RWPE2 (cell line): Measurements from ENCODE around the gene ODC1.

ENCODE experiments used
- ATAC-seq: fragments of 200-7000 bp; cut with Tn5 transposase; 3 replicates; pipeline ENCODE4 v1.9.1; 2021; ENCODE audit warnings: low read depth
- DNase-seq: peaks from one replicate; pipeline ENCODE4 v3.0.0-alpha.2; 2020; ENCODE audit warnings: low spot score
- H3K27ac ChIP-seq: fragments of 450-650 bp; 2 replicates; pipeline ENCODE4 v1.5.1; 2017; ENCODE audit warnings: mild to moderate bottlenecking; ENCODE audit not compliant: poor library complexity, severe bottlenecking
- H3K27me3 ChIP-seq: fragments of 250-450 bp; sonication (Bioruptor Pico); 2 replicates; pipeline ENCODE4 v1.5.1; 2021; ENCODE audit warnings: mild to moderate bottlenecking, moderate library complexity; ENCODE audit not compliant: insufficient read depth, poor library complexity, severe bottlenecking
- H3K36me3 ChIP-seq: fragments of 250-450 bp; sonication (Bioruptor Pico); 2 replicates; pipeline ENCODE4 v1.5.1; 2020; ENCODE audit warnings: low read depth, mild to moderate bottlenecking, moderate library complexity
- H3K4me1 ChIP-seq: fragments of 250-450 bp; sonication (Bioruptor Pico); 2 replicates; pipeline ENCODE4 v1.5.1; 2021; ENCODE audit warnings: mild to moderate bottlenecking, moderate library complexity; ENCODE audit not compliant: insufficient read depth, poor library complexity, severe bottlenecking
- H3K4me3 ChIP-seq: fragments of 250-450 bp; sonication (Bioruptor Pico); 2 replicates; pipeline ENCODE4 v1.5.1; 2021; ENCODE audit warnings: mild to moderate bottlenecking, moderate library complexity; ENCODE audit not compliant: severe bottlenecking
- H3K9me3 ChIP-seq: fragments of 250-450 bp; sonication (Bioruptor Pico); 2 replicates; pipeline ENCODE4 v1.5.1; 2021; ENCODE audit warnings: mild to moderate bottlenecking, moderate library complexity; ENCODE audit not compliant: severe bottlenecking
- TF ChIP-seq, protein P1 (sequence below): fragments of 450-650 bp; IDR thresholded peaks from one replicate; pipeline ENCODE4 v1.5.1; 2017; ENCODE audit warnings: mild to moderate bottlenecking, moderate library complexity; ENCODE audit not compliant: poor library complexity, severe bottlenecking

The ODC1 gene

DNA sequence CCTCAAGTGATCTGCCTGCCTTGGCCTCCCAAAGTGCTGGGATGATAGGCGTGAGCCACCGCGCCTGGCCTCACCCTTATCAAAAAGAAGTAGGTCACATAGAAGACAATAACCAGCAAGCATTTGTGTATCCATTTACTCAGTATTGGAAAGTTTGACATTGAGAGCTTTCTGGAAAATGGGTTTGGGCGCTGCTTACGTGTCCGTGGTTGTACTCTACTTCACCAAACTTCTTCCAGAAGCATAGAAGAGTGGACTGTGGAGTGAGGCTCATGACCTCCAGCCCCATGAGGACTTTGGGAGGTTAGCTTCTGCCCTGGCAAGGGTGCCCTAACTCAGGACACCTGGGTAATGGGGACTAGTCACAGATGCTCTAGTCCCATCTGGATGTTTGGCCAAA, 3.7 kb upstream of the ODC1 start:
- Histone ChIP-seq H3K27ac (peak overlapping the region; percentile 83), H3K9me3 (no peaks in the 10 kb centered on the region), H3K27me3 (no peaks in the 10 kb centered on the region), H3K4me3 (no peak overlapping the region), H3K36me3 (no peaks in the 10 kb centered on the region; the same call in 1 of the 2 replicates), H3K4me1 (peaks cover 34% of the 10 kb centered on the region)
- TF ChIP-seq, protein P1, sequence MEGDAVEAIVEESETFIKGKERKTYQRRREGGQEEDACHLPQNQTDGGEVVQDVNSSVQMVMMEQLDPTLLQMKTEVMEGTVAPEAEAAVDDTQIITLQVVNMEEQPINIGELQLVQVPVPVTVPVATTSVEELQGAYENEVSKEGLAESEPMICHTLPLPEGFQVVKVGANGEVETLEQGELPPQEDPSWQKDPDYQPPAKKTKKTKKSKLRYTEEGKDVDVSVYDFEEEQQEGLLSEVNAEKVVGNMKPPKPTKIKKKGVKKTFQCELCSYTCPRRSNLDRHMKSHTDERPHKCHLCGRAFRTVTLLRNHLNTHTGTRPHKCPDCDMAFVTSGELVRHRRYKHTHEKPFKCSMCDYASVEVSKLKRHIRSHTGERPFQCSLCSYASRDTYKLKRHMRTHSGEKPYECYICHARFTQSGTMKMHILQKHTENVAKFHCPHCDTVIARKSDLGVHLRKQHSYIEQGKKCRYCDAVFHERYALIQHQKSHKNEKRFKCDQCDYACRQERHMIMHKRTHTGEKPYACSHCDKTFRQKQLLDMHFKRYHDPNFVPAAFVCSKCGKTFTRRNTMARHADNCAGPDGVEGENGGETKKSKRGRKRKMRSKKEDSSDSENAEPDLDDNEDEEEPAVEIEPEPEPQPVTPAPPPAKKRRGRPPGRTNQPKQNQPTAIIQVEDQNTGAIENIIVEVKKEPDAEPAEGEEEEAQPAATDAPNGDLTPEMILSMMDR = no peak
- ATAC-seq (no peak), DNase-seq (no peak)

DNA sequence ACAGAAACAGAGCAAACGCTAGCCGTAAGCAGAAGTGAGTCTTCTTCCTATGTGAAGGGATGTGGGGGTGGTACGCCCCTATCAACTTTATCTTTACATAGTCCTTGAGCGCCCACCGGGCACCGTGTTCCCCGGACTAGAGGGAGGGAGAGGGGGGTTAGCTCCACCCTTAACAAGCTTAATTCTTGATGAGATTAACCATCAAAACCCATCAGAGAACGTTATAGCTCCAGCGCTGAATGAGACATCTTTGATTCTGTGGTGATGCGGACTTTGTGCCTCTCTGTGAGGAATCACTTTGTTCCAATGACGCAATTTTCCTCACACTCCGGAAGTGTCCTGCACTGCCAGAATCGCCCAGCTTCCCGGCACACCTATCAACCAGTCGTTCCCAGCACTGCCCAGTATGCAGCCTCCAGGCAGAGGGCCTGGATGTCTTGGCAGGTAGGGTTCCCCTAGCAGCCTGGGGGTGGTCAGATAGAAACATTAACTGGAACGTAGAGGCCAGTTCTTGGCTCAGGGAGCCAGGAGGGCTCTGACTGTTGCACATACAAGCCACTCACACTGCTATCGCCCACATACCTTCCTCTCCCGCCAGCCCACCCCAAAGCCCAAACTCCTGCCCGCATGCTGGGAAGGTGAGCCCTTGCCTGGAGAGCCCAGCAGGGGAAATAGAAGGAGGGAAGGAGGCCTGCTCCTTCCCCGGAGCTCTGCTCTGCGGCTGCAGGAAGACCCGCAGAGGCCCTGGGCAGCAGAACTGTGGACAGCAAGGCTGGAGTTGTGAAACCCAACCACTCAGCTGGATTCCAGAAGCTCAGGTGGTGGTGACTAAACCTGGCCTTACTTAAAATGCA, 1.9 kb upstream of the ODC1 start:
- H3K4me1 ChIP-seq = peaks cover 42% of the 10 kb centered on the region
- H3K27ac ChIP-seq = peak overlapping the region; percentile 83
- no peak for ATAC-seq
- peaks cover 10% of the 10 kb centered on the region for H3K36me3 ChIP-seq
- TF ChIP-seq, protein P1 = no peak
- DNase-seq = no peak
- H3K4me3 ChIP-seq = no peak overlapping the region
- H3K27me3 ChIP-seq = no peaks in the 10 kb centered on the region
- H3K9me3 ChIP-seq = no peaks in the 10 kb centered on the region

DNA sequence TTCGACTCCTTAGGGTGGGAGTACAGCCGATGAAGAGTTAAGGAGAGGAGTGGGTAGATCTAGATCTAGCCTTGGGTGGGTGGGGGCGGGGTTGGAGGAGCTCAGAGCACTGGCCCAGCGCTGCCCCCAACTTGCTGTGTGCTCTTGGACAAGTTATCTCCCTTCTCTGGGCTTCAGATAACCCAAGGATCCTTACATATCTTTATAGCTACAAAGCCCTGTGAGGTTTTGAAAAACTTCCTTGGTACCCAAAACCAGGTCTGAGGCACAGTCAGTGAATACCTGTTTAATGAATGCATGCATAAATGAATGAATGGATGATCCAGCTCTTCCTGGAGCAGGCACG, 1.3 kb upstream of the ODC1 start:
- DNase-seq (no peak), ATAC-seq (no peak)
- Histone ChIP-seq H3K36me3 (peaks cover 16% of the 10 kb centered on the region), H3K9me3 (no peaks in the 10 kb centered on the region), H3K4me3 (no peak overlapping the region), H3K27me3 (no peaks in the 10 kb centered on the region), H3K4me1 (peaks cover 44% of the 10 kb centered on the region), H3K27ac (no peak overlapping the region)
- TF ChIP-seq, protein P1 = no peak

DNA sequence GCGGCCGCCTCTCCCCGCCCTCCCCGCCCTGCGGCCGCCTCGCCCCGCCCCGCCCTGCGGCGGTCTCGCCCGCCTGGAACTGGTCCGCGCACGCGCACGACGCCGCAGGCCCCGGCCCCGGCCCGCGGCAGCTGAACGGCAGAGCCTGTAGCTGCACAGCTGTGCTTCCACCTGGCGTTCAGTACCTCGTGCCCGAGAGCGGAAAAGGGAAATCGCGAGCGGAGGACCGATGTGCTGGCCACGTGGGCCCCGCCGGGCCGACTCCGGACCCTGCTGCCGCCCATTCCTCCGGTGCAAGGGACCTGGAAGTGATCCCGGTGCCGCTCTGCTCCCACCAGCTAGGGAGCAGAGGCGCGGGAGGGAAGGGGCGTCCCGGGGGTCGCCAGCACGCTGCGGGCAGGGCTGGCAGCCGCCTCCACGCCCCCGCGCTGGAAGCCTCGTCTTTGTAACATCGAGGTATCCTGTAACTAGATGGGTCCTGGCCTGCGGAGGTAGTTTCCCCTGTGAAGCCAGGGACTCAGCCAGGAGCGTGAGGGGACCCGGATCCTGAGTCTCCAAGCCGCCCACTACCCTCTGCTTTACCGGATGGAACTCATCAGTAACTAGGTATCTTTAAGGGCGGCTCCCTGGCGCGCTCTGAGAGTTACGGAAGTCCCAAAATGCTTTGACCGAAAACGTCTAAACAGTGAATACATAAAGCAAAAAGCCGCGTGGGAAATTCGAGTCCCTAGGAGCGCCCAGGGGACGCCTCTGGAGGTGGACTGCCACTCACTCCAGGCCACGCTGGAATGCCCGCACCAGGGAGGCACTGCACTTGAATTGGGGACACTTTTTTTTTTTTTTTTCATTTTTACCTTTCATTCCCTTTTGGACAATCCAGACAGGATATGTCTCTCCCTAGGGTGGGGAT, 704 bp upstream of the ODC1 start:
- Histone ChIP-seq H3K9me3 (no peaks in the 10 kb centered on the region), H3K27me3 (no peaks in the 10 kb centered on the region), H3K4me1 (peaks cover 39% of the 10 kb centered on the region), H3K4me3 (peak overlapping the region; percentile 2), H3K27ac (peak overlapping the region; percentile 76), H3K36me3 (peaks cover 22% of the 10 kb centered on the region)
- no peak for DNase-seq
- TF ChIP-seq, protein P1 = peak; percentile 9
- ATAC-seq = peak; percentile 17; the same call in 2 of the 3 replicates
